ENCODE results near the gene IL1RAP.

GRCh38 chr3:190624282-190624681, 110.4 kb downstream of the IL1RAP start:
- TF ChIP-seq CTCF (IDR thresholded peaks at IDR 0.05) (no peak), POLR2A (IDR thresholded peaks at IDR 0.05) (no peak)

Data from thyroid gland (tissue), 4 donors.